DMS 273 (cell line): ENCODE measurements around the gene FBN1.

ENCODE experiments used
- DNase-seq: peaks from one replicate; lab custom pipeline; 2025; ENCODE audit not compliant: unreplicated experiment; lab: John Stamatoyannopoulos, UW

FBN1 gene

GRCh38 chr15:48645558-48646330 lies at the start of gene FBN1:
TSS of gene FBN1 (minus strand) at chr15:48645709. CDS start at chr15:48644769, 940 bp downstream.
- peak; percentile 70 for DNase-seq

- DNase-seq = no peak
These were observed 48.0 kb upstream of the FBN1 start for GRCh38 chr15:48693484-48693883.

DNA sequence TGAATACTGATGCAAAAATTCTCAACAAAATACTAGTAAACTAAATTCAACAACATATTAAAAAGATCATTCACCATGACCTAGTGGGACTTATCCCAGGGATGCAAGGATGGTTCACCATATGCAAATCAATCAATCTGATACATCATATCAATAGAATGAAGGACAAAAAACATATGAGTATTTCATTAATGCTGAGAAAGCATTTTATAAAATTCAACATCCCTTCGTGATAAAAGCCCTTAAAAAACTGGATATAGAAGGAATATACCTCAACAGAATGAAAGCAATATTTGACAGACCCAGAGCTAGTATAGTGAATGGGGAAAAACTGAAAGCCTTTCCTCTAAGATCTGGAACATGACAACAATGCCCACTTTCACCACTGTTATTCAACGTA lies 43.0 kb upstream of the FBN1 start:
- DNase-seq = no peak

GRCh38 chr15:48683991-48684765 lies 38.7 kb upstream of the FBN1 start:
- DNase-seq = no peak

DNA sequence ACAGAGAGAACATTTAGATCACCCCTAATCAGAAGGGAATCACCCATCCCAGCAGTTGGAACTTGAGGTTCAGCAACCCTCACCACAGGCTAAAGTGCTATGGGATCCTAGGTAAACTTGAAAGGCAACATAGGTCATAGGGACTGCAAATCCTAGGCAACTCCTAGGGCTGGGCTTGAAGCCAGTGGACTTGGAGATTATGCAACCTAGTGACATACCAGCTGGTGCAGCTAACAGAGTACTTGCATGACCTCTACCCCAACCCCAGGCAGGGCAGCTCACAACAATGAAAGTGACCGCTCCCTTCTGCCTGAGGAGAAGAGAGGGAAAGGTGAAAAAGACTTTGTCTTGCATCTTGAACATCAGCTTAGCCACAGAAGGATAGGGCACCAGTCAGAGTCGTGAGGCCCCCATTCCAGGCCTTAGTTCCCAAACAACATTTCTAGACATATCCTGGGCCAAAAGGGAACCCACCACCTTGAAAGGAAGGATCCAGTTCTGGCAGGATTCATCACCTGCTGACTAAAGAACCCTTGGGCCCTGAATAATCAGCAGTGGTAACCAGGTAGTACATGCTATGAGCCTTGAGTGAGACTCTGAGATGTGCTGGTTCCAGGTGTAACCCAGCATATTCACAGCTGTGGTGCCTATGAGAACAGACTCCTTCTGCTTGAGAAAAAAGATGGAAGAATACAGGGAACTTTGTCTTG lies 37.6 kb upstream of the FBN1 start:
- DNase-seq = peak; percentile 9

- no peak for DNase-seq
These were observed 35.8 kb upstream of the FBN1 start for GRCh38 chr15:48681353-48681752.

- DNase-seq = no peak
These were observed 35.3 kb upstream of the FBN1 start for GRCh38 chr15:48680841-48681240.

DNA sequence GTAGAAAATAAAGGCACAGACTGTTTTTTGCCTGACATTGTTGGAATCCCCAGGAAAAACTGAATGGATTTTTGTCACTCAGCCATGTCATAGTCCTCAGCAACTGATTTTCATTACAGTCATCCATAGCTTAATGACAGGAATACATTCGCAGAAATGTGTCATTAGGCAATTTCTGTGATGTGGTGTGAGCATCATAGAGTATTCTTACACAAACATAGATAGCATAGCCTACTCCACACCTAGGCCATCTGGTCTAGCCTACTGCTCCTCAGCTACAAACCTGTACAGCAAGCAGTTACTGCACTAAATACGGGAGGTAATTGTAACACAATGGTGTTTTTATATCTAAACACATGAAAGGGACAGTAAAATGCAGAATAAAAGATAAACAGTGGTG lies 34.4 kb upstream of the FBN1 start:
- DNase-seq = no peak

DNA sequence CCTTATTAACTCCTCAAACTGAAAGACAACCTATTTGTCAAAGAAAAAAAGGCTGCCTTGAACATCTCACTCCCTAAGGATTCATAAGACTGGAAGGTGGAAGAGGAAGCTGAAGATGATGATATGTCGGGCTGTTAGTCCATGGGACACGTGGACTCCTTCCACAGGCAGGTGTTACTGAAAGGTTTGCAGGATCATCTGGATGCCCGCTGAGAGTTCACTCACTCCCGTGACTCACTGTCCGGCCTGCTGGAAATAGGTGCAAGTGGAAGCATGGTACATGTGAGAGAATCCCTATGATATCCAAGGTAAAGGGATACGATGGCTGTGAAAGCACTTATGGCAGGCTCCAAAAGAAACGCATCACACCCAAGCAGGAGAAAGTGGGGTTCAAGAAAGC lies 33.3 kb upstream of the FBN1 start:
- no peak for DNase-seq

GRCh38 chr15:48677821-48678220 lies 32.3 kb upstream of the FBN1 start:
- DNase-seq = no peak

DNA sequence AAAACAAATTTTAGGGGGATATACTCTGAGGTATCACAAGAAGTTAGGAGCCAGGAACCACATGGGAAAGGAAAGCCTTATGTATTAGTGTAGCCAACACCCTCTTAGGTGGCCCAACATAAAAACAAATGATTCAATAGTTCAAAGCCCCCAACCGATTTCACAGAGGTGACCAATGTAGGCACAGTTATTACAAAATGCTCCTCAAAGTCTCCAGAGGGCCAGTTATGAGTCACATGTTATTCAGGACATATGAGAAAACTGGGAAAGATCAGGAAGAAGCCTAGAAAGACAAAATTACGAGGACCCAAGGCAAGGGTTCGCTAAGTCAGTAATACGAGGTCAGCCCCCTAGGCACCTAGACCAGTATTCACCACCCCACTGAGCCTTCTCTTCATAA lies 29.9 kb upstream of the FBN1 start:
- DNase-seq = no peak

DNA sequence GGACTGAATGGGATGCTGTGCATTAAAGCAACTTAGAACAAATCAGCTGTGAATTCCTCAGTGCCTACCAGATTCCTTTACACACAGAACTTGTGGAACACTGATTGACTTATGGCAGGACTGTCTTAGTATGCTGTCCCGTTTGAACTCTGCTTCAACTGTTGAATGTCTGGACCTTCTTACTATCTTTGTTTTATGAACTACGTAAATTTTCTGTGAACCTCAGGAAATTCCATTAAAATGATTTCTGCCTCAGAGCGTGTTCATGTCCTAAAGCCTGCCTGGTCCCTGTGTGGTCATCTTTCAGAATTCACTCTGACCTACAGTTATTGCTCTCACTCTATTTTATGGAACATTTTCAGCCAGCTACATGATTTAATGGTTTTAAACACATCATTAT lies 29.4 kb upstream of the FBN1 start:
- no peak for DNase-seq

GRCh38 chr15:48672206-48672605 lies 26.7 kb upstream of the FBN1 start:
- no peak for DNase-seq

DNA sequence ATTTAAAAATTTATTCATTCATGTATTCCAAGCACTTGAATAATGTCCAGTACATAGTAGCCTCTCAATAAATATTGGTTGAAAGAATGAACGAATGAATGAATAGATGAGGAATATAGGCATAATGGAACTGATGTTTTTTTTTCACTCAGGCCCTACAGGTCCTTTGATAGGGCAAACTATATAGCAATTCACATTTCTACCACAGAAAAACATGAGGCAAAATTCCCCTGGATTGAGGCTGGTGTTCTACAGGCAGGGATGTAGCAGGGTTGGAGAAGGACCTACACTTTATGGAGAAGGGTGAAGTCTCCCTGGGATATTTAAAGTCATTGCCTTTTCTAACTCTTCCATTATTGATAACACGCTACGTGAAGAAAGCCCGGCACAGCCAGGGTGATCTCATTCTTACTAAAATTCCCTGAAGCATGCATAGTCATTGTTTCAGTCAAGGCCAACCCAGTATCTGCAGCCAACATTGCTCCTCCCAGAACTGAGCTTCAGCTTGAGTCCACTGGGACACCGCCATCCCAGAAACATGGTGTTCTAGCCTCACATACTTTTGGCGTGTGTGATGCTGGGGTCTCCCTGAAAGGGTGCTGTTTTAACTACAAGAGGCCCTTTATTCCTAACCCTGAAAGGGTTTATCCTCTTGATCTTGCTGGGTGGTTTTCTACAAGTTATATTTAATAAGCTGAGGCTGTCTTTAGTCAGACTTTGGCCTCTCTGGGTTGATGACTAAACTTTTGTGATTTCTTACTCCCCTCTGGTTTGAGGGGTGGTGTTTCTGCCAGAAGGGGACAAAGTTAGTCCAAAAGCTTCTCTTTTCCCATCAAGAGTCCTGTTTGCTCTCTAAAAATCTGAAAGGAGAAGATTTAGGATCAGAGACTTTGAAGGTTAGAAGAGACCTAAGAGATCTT lies 25.9 kb upstream of the FBN1 start:
- no peak for DNase-seq

DNA sequence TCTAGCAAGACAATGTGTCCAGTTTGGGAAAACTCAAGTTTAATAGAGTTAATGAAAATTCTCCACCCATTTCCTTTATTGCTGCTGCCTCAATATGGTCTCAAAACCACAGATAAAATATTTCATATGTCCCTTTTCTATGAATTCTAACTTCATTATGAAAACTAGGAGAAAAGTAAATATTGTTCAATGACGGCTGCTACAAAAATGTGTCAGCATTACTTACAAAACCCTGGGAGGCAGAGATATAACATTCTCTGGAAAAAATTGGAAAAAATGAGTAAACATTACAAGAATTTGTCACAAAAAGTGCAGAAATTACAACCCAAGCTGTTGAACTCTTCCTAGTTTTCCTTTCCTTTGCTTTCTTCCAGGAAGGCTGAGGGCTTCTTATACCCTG lies 22.2 kb upstream of the FBN1 start:
- DNase-seq = no peak

DNA sequence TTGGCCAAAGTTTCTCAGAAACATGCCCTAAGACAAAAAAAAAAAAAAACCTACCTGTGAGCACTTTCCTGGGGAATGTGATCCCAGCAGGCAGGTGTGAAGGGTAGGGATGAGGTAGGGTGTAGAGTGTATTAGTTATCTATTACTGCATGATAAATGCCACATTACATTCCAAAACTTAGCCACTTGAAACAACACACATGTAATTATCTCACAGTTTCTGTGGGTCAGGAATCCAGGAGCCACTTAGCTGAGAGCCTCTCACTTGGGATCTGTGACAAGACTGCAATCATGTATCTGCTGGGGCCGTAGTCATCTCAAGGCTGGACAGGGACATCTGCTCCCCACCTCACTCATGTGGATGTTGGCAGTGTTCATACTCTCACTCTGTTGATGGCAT lies 18.9 kb upstream of the FBN1 start:
- peak; percentile 2 for DNase-seq

- DNase-seq = no peak
These were observed 12.6 kb upstream of the FBN1 start for GRCh38 chr15:48657950-48658591.

GRCh38 chr15:48654801-48655200 lies 9.3 kb upstream of the FBN1 start:
- DNase-seq = no peak

DNA sequence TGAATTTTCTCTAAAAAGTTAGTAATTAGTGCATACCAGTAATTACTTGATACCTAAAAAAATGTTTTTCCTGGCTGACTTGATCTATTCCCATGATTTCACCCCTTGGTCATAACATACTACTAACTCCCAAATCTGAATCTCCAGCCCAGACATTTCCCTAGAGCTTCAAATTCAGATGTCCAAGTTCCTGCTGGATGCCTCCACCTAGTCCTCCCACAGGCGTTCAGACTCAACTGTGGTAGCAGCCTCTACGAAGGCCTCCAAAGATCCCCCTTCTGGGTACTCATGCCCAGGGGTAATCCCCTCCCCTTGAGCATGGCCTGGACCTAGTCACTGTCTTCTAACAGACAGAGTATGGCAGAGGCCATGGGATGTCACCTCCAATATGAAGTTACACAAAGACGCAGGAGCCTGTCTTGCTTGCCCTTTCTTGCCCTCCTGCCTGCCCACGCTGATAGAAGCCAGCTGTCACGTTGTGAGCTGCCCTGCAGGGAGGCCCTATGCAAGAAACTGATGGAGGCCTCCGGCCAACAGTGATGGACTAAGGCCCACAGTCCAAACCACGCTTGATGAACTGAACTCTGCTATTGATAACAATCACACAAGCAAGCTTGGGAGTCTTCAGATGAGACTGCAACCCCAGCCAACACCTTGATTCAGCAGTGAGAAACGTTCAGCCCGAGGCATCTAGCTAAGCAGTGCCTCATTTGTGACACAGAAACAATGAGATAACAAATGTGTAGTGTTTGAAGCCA lies 8.6 kb upstream of the FBN1 start:
- DNase-seq = no peak

DNA sequence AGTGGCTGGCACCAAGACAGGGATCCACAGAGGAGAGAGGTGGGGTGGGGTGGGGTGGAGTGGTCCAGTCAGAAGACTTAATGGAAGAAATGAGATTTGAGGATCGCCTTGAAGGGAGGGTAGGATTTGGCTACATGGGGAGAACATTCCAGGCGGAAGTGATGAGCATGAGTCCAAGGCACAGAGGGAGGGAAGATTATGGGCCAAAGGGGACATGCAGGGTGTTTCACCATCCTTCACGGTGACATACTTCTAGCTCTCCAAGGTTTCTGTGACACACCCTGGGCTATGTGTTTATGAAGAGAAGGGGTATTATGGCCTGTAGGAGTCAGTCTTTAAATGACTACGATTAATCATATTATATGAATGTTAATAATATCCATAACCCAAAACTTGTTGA lies 7.7 kb upstream of the FBN1 start:
- DNase-seq = no peak
